IMR-90 (cell line): ENCODE measurements around the gene ZNF775. TPM values are rescaled to one million over a fixed set of nuclear protein-coding genes. Genes with fewer than 3 reads are reported as not detected.

Experiments
- ATAC-seq: fragments of 200-7000 bp; cut with Tn5 transposase; 2 replicates; pipeline ENCODE4 v1.9.1; 2020; ENCODE audit warnings: low read depth, mild to moderate bottlenecking, moderate library complexity
- BruUV-seq: library from RNA; stranded (reverse); fragments of 400-500 nt; replicated peaks from 2 replicates; lab custom pipeline; 2021; lab: Mats Ljungman, UMichigan
- CTCF ChIA-PET: fragments of 300-600 bp; formaldehyde crosslinking; extraction: SDS; loops from one replicate; lab custom pipeline; 2021; ENCODE audit warnings: antibody characterized with exemption; lab: Yijun Ruan, JAX
- POLR2A ChIA-PET: fragments of 300-600 bp; sonication (Branson Sonifier 250); formaldehyde crosslinking; loops from one replicate; lab custom pipeline; 2022; ENCODE audit warnings: antibody characterized with exemption; ENCODE audit not compliant: unreplicated experiment; lab: Charles Lee
- DNase-seq: peaks from one replicate; pipeline ENCODE4 v3.0.0; 2013
- H2AFZ ChIP-seq: replicated peaks from 2 replicates; pipeline ENCODE3; 2013; ENCODE audit warnings: low read length, mild to moderate bottlenecking; ENCODE audit not compliant: poor library complexity
- H2AK5ac ChIP-seq: 2 replicates; pipeline ENCODE4 v1.6.1; 2013; ENCODE audit warnings: low read depth, low read length, inconsistent platforms
- H2AK9ac ChIP-seq: replicated peaks from 2 replicates; pipeline ENCODE3; 2013; ENCODE audit warnings: mild to moderate bottlenecking, low read depth, low read length, moderate library complexity; ENCODE audit not compliant: poor library complexity
- H2BK120ac ChIP-seq: 2 replicates; pipeline ENCODE4 v1.6.1; 2013; ENCODE audit warnings: low read depth, low read length, inconsistent platforms
- H2BK15ac ChIP-seq: 3 replicates; pipeline ENCODE4 v1.6.1; 2013; ENCODE audit warnings: low read depth, low read length, inconsistent platforms
- H2BK20ac ChIP-seq: 2 replicates; pipeline ENCODE4 v1.6.1; 2013; ENCODE audit warnings: low read depth, mild to moderate bottlenecking, inconsistent platforms, low read length, moderate library complexity
- H2BK5ac ChIP-seq: 2 replicates; pipeline ENCODE4 v1.6.1; 2013; ENCODE audit warnings: mild to moderate bottlenecking, low read depth, low read length, inconsistent platforms; ENCODE audit not compliant: poor library complexity, severe bottlenecking
- H3K14ac ChIP-seq: replicated peaks from 2 replicates; pipeline ENCODE4 v1.6.1; 2013; ENCODE audit warnings: low read depth, low read length, inconsistent platforms
- H3K18ac ChIP-seq: 2 replicates; pipeline ENCODE4 v1.6.1; 2013; ENCODE audit warnings: low read depth, low read length, control low read depth
- H3K23ac ChIP-seq: 2 replicates; pipeline ENCODE4 v1.6.1; 2013; ENCODE audit warnings: low read depth, low read length, inconsistent platforms
- H3K27ac ChIP-seq: 2 replicates; pipeline ENCODE4 v1.5.1; 2013; ENCODE audit warnings: mild to moderate bottlenecking, control low read depth, low read length; ENCODE audit not compliant: insufficient read depth
- H3K27me3 ChIP-seq: 2 replicates; pipeline ENCODE4 v1.6.1; 2013; ENCODE audit warnings: low read length; ENCODE audit not compliant: control insufficient read depth, insufficient read depth
- H3K36me3 ChIP-seq: 2 replicates; pipeline ENCODE4 v1.6.1; 2013; ENCODE audit warnings: low read length, mixed read lengths; ENCODE audit not compliant: control insufficient read depth, insufficient read depth
- H3K4ac ChIP-seq: 2 replicates; pipeline ENCODE4 v1.6.1; 2013; ENCODE audit warnings: low read depth, low read length, inconsistent platforms
- H3K4me1 ChIP-seq: 2 replicates; pipeline ENCODE4 v1.6.1; 2013; ENCODE audit warnings: low read length, mixed read lengths; ENCODE audit not compliant: control insufficient read depth, insufficient read depth
- H3K4me2 ChIP-seq: 2 replicates; pipeline ENCODE4 v1.6.1; 2013; ENCODE audit warnings: low read depth, mild to moderate bottlenecking, control low read depth, low read length, moderate library complexity
- H3K4me3 ChIP-seq: 2 replicates; pipeline ENCODE4 v1.5.1; 2013; ENCODE audit warnings: low read depth, mild to moderate bottlenecking, control low read depth, low read length, moderate library complexity; ENCODE audit not compliant: insufficient read depth
- H3K56ac ChIP-seq: 2 replicates; pipeline ENCODE4 v1.6.1; 2013; ENCODE audit warnings: low read length, inconsistent platforms; ENCODE audit not compliant: insufficient read depth; ENCODE audit errors: extremely low read depth
- H3K79me1 ChIP-seq, 2 experiments: 2 replicates each; pipeline ENCODE4 v1.6.1; 2013; ENCODE audit warnings: low read length in 2 of 2, inconsistent platforms in 1 of 2, low read depth in 1 of 2
- H3K9ac ChIP-seq: 2 replicates; pipeline ENCODE4 v1.6.1; 2013; ENCODE audit warnings: low read depth, low read length, control low read depth
- H3K9me1 ChIP-seq: 2 replicates; pipeline ENCODE4 v1.6.1; 2013; ENCODE audit warnings: low read length, inconsistent platforms; ENCODE audit not compliant: insufficient read depth
- H3K9me3 ChIP-seq: 2 replicates; pipeline ENCODE4 v1.6.1; 2013; ENCODE audit warnings: low read length; ENCODE audit not compliant: control insufficient read depth, insufficient read depth
- H4K20me1 ChIP-seq: 2 replicates; pipeline ENCODE4 v1.6.1; 2013; ENCODE audit warnings: low read length, inconsistent platforms; ENCODE audit not compliant: insufficient read depth
- H4K5ac ChIP-seq: 2 replicates; pipeline ENCODE4 v1.6.1; 2013; ENCODE audit warnings: mild to moderate bottlenecking, low read depth, low read length, control low read depth
- H4K8ac ChIP-seq, 2 experiments: 2 replicates each; pipeline ENCODE4 v1.6.1; 2013; ENCODE audit warnings: low read depth in 2 of 2, low read length in 2 of 2, control low read depth in 1 of 2, inconsistent platforms in 1 of 2
- H4K91ac ChIP-seq: 2 replicates; pipeline ENCODE4 v1.6.1; 2013; ENCODE audit warnings: low read depth, low read length, inconsistent platforms; ENCODE audit not compliant: insufficient read depth
- BHLHE40 ChIP-seq: fragments of 150-350 bp; IDR thresholded peaks from 2 replicates; pipeline ENCODE4 v1.6.1; 2016; ENCODE audit warnings: mild to moderate bottlenecking, low read depth, low read length
- CHD1 ChIP-seq: IDR thresholded peaks from 2 replicates; pipeline ENCODE4 v1.6.1; 2012; ENCODE audit warnings: low read depth, low read length, improper control_type of control experiment
- ELK1 ChIP-seq: fragments of 150-350 bp; IDR thresholded peaks from 2 replicates; pipeline ENCODE4 v1.6.1; 2016; ENCODE audit warnings: low read depth, mild to moderate bottlenecking, low read length, moderate library complexity, borderline replicate concordance
- FOS ChIP-seq: fragments of 150-350 bp; IDR thresholded peaks from 2 replicates; pipeline ENCODE4 v1.6.1; 2016; ENCODE audit warnings: low read depth, low read length
- MAFK ChIP-seq: IDR thresholded peaks from 2 replicates; pipeline ENCODE4 v1.6.1; 2012; ENCODE audit warnings: low read depth, low read length, improper control_type of control experiment
- MAZ ChIP-seq: IDR thresholded peaks from 2 replicates; pipeline ENCODE4 v1.6.1; 2012; ENCODE audit warnings: low read depth, mild to moderate bottlenecking, low read length, improper control_type of control experiment, moderate library complexity, borderline replicate concordance
- MXI1 ChIP-seq: IDR thresholded peaks from 2 replicates; pipeline ENCODE4 v1.6.1; 2012; ENCODE audit warnings: low read depth, mild to moderate bottlenecking, low read length, moderate library complexity, borderline replicate concordance
- NFE2L2 ChIP-seq: fragments of 150-350 bp; IDR thresholded peaks from 2 replicates; pipeline ENCODE4 v1.6.1; 2016; ENCODE audit warnings: low read depth, mild to moderate bottlenecking, low read length
- POLR2A ChIP-seq: IDR thresholded peaks from 2 replicates; pipeline ENCODE4 v1.6.1; 2012; ENCODE audit warnings: mild to moderate bottlenecking, low read depth, low read length
- RAD21 ChIP-seq: IDR thresholded peaks from 2 replicates; pipeline ENCODE4 v1.6.1; 2012; ENCODE audit warnings: low read length, improper control_type of control experiment
- SMC3 ChIP-seq: fragments of 150-350 bp; IDR thresholded peaks from 2 replicates; pipeline ENCODE4 v1.6.1; 2016; ENCODE audit warnings: low read depth, mild to moderate bottlenecking, antibody characterized with exemption, low read length, moderate library complexity
- USF2 ChIP-seq: fragments of 150-350 bp; IDR thresholded peaks from 2 replicates; pipeline ENCODE4 v1.6.1; 2017; ENCODE audit warnings: mild to moderate bottlenecking, antibody characterized with exemption, low read length, low read depth
- WGBS, 2 experiments: methylation state at CpG; one replicate each; pipeline versions ENCODE4 v1.1.5 to v1.1.7; 2013; ENCODE audit warnings: missing lambda C conversion rate in 2 of 2; ENCODE audit not compliant: insufficient read length in 1 of 2; ENCODE audit errors: extremely low coverage in 2 of 2; 5-methylcytosine and 5-hydroxymethylcytosine counted together
- dilution Hi-C: fragments of 300-500 bp; cut with HindIII; formaldehyde crosslinking; loops from one replicate; pipeline ENCODE4 v1.14.3; 2018; ENCODE audit warnings: low sequenced_read_pairs; ENCODE audit not compliant: unreplicated experiment
- in situ Hi-C: fragments of 300-500 bp; cut with MboI; formaldehyde crosslinking; loops from 3 replicates; pipeline ENCODE4 v1.14.3; 2019; ENCODE audit warnings: low sequenced_read_pairs, inconsistent platforms, mixed read lengths
- intact Hi-C: fragments of 100-400 bp; cut with micrococcal nuclease; formaldehyde crosslinking; loops from 2 replicates; pipeline ENCODE4 v1.10.0; 2022
- polyA plus RNA-seq, 3 experiments: library from polyadenylated mRNA; depleted of rRNA; stranded (reverse); fragments of >200 nt; gene quantifications; 2 replicates each; pipeline ENCODE4 v1.2.3, GENCODE V29; 2012; ENCODE audit warnings: low replicate concordance in 1 of 3
- total RNA-seq: library from RNA; depleted of rRNA; stranded (reverse); fragments of >200 nt; gene quantifications from 2 replicates; pipeline ENCODE4 v1.2.3, GENCODE V29; 2012

The ZNF775 gene
- total and polyA plus RNA-seq, 2 of the 4 experiments (the other 2 are of a cell fraction) = 1.4 to 2.6 TPM

- no peak overlapping the region for H3K4me2 ChIP-seq
- H3K9me3 ChIP-seq = no peaks in the 10 kb centered on the region
- H2BK15ac ChIP-seq = no peak overlapping the region
- no peak overlapping the region for H4K91ac ChIP-seq
- no peak overlapping the region for H3K4ac ChIP-seq
- no peak overlapping the region for H3K14ac ChIP-seq
- no peak overlapping the region for H2BK20ac ChIP-seq
- H3K27me3 ChIP-seq = peaks cover 2% of the 10 kb centered on the region; the same call in 1 of the 2 replicates
- no peak overlapping the region for H4K5ac ChIP-seq
- BruUV-seq = no TSS peak
- H2AK9ac ChIP-seq = no peak overlapping the region
- H3K4me1 ChIP-seq = peaks cover 12% of the 10 kb centered on the region
- H3K27ac ChIP-seq = no peak overlapping the region
- H3K18ac ChIP-seq = no peak overlapping the region
- H2BK120ac ChIP-seq = no peak overlapping the region
- no peak overlapping the region for H3K56ac ChIP-seq
- peaks cover 6 to 17% of the 10 kb centered on the region in 2 experiments; a peak in 3 of 4 replicates for H3K79me1 ChIP-seq
- CTCF ChIA-PET = no interaction called here
- dilution Hi-C loops (no loop called here), intact Hi-C loops (no loop called here), in situ Hi-C loops (no loop called here)
- no peak overlapping the region for H3K23ac ChIP-seq
- peaks cover 5% of the 10 kb centered on the region for H4K20me1 ChIP-seq
- H3K4me3 ChIP-seq = no peak overlapping the region
- POLR2A ChIA-PET = no interaction called here
- H3K36me3 ChIP-seq = peaks cover 5% of the 10 kb centered on the region; the same call in 1 of the 2 replicates
- H2AFZ ChIP-seq = no peak overlapping the region
- no peak overlapping the region for H3K9ac ChIP-seq
- no peak overlapping the region for H4K8ac ChIP-seq
- H2BK5ac ChIP-seq = no peak overlapping the region
- TF ChIP-seq RAD21 = no peak
- TF ChIP-seq NFE2L2 = no peak
- no peak for TF ChIP-seq POLR2A
- TF ChIP-seq MAFK = no peak
- TF ChIP-seq CHD1 = no peak
- TF ChIP-seq FOS = no peak
- TF ChIP-seq USF2 = no peak
- no peak for TF ChIP-seq SMC3
- TF ChIP-seq BHLHE40 = no peak
- TF ChIP-seq MAZ = no peak
- no peak for TF ChIP-seq ELK1
- TF ChIP-seq MXI1 = no peak
- WGBS, 2 experiments = 100% methylated on average over 1 of the region's 5 CpGs; no CpG with 5 or more reads in 1 of the 2 experiments
- ATAC-seq (no peak), DNase-seq (no peak)
- H3K9me1 ChIP-seq = no peaks in the 10 kb centered on the region
- no peak overlapping the region for H2AK5ac ChIP-seq
Observed at GRCh38 chr7:150365673-150366398, 13.3 kb upstream of the ZNF775 start.
